Measurements from ENCODE around the gene MYL6.

The MYL6 gene

GRCh38 chr12:56208006-56208405, 49.8 kb downstream of the MYL6 start:
- Histone ChIP-seq H3K27me3 (ENCODE audit: insufficient read depth, poor library complexity, severe bottlenecking) (no peaks in the 10 kb centered on the region), H3K27ac (ENCODE audit: poor library complexity, severe bottlenecking) (no peak overlapping the region), H3K4me1 (ENCODE audit: insufficient read depth, poor library complexity, severe bottlenecking) (no peaks in the 10 kb centered on the region), H3K36me3 (ENCODE audit: low read depth) (peaks cover 78% of the 10 kb centered on the region), H3K9me3 (ENCODE audit: severe bottlenecking) (no peaks in the 10 kb centered on the region), H3K4me3 (ENCODE audit: severe bottlenecking) (no peak overlapping the region)
- TF ChIP-seq, protein P1, sequence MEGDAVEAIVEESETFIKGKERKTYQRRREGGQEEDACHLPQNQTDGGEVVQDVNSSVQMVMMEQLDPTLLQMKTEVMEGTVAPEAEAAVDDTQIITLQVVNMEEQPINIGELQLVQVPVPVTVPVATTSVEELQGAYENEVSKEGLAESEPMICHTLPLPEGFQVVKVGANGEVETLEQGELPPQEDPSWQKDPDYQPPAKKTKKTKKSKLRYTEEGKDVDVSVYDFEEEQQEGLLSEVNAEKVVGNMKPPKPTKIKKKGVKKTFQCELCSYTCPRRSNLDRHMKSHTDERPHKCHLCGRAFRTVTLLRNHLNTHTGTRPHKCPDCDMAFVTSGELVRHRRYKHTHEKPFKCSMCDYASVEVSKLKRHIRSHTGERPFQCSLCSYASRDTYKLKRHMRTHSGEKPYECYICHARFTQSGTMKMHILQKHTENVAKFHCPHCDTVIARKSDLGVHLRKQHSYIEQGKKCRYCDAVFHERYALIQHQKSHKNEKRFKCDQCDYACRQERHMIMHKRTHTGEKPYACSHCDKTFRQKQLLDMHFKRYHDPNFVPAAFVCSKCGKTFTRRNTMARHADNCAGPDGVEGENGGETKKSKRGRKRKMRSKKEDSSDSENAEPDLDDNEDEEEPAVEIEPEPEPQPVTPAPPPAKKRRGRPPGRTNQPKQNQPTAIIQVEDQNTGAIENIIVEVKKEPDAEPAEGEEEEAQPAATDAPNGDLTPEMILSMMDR (IDR thresholded peaks at IDR 0.05; ENCODE audit: poor library complexity, severe bottlenecking): no peak
- DNase-seq (ENCODE audit: low spot score) (no peak), ATAC-seq (ENCODE audit: low read depth) (no peak)

Measured in RWPE2 (cell line).